Activated effector memory CD4-positive, alpha-beta T cell treated with Interleukin-2 at 50 U/mL for 16 hours (primary cell): ENCODE data around the gene LPCAT3.
"Not testable (repeated sequence)": the region's sequence is repeated elsewhere in the genome, so short reads cannot be mapped to it uniquely, and the experiment has no call there.

ENCODE experiments used
- DNase-seq: peaks from one replicate; pipeline ENCODE4 v3.0.0-alpha.2; 2020

The LPCAT3 gene

GRCh38 chr12:7035463-7035862, 17.2 kb upstream of the LPCAT3 start:
- DNase-seq = no peak

GRCh38 chr12:7034464-7034863, 16.2 kb upstream of the LPCAT3 start:
- DNase-seq = no peak

- no peak for DNase-seq
These were observed 14.7 kb upstream of the LPCAT3 start for GRCh38 chr12:7032990-7033389.

GRCh38 chr12:7031306-7031705, 13.0 kb upstream of the LPCAT3 start:
- no peak for DNase-seq

- no peak for DNase-seq
These were observed 8.6 kb upstream of the LPCAT3 start for GRCh38 chr12:7026854-7027253.

- DNase-seq = no peak
These were observed 4.8 kb upstream of the LPCAT3 start for GRCh38 chr12:7023114-7023513.

- no peak for DNase-seq
These were observed 3.7 kb upstream of the LPCAT3 start for GRCh38 chr12:7021956-7022355.

GRCh38 chr12:7019043-7019569, 830 bp upstream of the LPCAT3 start:
- DNase-seq = no peak

- no peak for DNase-seq
These were observed 366 bp downstream of the LPCAT3 start for GRCh38 chr12:7017870-7018349.

GRCh38 chr12:7016958-7017571, 1.2 kb downstream of the LPCAT3 start:
- no peak for DNase-seq

GRCh38 chr12:7015555-7016370, 2.5 kb downstream of the LPCAT3 start:
- DNase-seq = no peak

- no peak for DNase-seq
These were observed 5.2 kb downstream of the LPCAT3 start for GRCh38 chr12:7013101-7013500.

- no peak for DNase-seq
These were observed 6.2 kb downstream of the LPCAT3 start for GRCh38 chr12:7012024-7012607.

- DNase-seq = not testable (repeated sequence)
These were observed 6.9 kb downstream of the LPCAT3 start for GRCh38 chr12:7011398-7011797.

GRCh38 chr12:7009512-7009911, 8.8 kb downstream of the LPCAT3 start:
- no peak for DNase-seq

GRCh38 chr12:7008864-7009263, 9.4 kb downstream of the LPCAT3 start:
- no peak for DNase-seq

- DNase-seq = no peak
These were observed 11.6 kb downstream of the LPCAT3 start for GRCh38 chr12:7006639-7007038.

GRCh38 chr12:7005311-7005710, 13.0 kb downstream of the LPCAT3 start:
- DNase-seq = no peak

- DNase-seq = no peak
These were observed 13.4 kb downstream of the LPCAT3 start for GRCh38 chr12:7004840-7005239.

- DNase-seq = no peak
These were observed 13.9 kb downstream of the LPCAT3 start for GRCh38 chr12:7004287-7004803.

GRCh38 chr12:7001921-7002591, 16.2 kb downstream of the LPCAT3 start:
- DNase-seq = no peak

- no peak for DNase-seq
These were observed 19.4 kb downstream of the LPCAT3 start for GRCh38 chr12:6998715-6999451.
